LHCN-M2 (cell line): Measurements from ENCODE around the gene ETS1. TPM values are rescaled to one million over a fixed set of nuclear protein-coding genes. Genes with fewer than 3 reads are reported as not detected.

Source experiments
- DNase-seq: peaks from one replicate; pipeline ENCODE4 v3.0.0-alpha.2; 2012; ENCODE audit warnings: low read depth
- total RNA-seq: library from RNA; depleted of rRNA; stranded (reverse); fragments of >200 nt; gene quantifications from 2 replicates; pipeline ENCODE4 v1.2.3, GENCODE V29; 2014

The ETS1 gene
- total RNA-seq, 1 experiment from 2014 or later = 38.2 TPM

DNA sequence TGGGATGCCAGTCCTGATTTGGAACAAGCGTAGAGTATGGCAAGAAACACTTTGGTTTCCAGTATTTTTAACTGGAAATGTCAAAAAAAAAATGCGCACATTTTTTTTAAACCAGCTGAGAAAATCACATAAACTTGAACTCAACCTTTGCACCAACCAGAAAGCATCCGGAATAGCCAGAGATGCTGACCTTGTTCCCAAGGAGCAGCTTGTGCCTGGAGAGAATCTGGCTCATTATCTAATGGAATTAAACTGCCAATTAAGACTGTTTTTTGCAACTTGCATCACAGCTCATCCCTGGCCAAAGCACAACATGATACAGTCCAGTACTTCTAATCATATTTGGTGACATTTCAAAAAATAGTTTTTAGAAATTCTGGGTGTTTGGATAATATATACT lies 8.4 kb upstream of the ETS1 start:
- no peak for DNase-seq

DNA sequence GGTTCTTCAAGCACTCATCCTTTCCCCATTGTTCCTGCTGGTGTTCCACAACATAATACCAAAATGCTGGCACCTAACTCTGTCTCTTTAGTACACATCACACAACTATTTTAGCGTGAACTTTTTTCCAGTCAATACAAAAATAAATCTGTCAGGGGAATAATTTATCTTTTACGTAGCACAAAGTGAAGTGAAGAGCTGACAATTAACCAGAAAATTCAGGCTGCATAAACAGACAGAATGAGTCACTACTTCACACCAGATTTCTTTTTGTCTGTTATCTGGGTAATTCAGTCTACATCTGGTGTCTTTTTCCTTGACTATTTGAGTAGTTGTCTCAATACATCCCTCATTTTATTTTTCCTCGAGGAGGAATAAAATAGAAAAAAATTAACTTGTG lies 7.9 kb upstream of the ETS1 start:
- no peak for DNase-seq

DNA sequence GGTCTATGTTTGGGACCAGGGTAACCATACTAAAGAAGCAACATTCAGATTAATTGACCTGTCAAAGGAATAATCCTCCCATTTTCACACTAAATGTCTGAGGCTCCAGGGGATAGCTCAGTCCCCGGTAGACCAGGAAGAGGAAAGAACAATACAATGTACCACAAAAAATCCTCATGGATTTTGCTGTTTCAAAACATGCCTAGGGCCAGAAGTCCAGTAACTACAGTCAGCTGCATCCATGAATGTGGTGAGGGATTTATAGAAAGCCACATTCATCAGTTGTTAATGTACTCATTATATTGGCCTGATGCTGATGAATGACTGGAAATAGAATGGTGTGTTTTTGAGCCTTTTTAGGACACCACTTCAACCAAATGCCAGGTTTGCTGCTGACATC lies 6.9 kb upstream of the ETS1 start:
- no peak for DNase-seq

DNA sequence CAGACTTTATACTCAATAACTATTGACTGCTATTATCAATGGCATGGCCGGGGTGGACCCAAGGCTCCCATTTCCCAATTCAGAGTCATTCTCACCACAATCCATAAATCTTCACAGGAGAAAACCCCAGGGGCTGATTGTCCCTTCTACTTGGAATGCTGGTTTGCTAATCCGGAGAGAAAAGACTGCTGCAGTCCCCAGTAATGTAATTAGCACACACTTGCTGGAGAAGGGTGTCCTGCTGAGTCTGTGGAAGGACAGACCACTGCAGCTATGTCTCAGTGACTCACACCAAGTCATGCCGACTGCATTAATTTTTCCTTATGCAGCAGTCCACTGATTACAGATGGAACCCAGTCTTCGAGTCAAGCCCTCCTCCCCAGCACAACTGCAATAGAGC lies 5.9 kb upstream of the ETS1 start:
- DNase-seq = no peak

DNA sequence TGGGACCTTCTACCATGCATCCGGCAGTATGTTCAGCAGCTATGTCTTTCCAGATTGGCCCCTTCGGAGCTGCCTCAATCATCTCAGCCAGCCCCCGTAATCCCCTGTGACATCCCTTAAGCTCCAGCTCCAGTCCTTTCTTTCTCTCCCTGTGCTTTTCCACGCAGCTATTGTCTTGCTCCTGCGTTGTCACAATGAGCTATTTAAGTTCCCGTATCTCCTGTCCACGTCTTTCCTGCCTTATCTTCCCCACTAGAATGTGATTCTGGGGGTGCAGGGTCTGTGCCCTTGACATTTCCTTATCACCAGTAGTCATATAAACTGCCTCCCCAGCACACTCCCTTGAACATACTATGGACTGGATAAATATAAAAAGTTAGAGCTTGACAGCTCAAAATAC lies 5.1 kb upstream of the ETS1 start:
- DNase-seq = no peak

DNA sequence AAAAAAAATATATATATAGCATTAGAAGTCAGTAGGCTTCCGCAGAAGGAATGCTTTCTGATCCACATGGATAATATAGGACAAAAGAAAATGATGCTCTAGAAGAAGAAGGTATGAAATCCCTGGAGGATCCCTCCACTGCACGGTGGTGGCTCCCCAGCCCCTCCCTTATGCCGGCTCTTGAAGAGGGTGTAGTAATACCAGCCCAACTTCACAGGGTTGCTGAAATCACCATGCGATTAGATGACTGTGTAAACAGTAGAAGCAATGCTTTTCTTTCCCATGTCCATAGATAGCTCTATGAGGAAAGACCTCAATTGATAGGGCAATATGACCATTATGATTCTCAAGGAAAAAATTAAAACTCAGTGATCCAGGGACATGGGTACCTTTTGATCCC lies 3.2 kb upstream of the ETS1 start:
- DNase-seq = no peak

DNA sequence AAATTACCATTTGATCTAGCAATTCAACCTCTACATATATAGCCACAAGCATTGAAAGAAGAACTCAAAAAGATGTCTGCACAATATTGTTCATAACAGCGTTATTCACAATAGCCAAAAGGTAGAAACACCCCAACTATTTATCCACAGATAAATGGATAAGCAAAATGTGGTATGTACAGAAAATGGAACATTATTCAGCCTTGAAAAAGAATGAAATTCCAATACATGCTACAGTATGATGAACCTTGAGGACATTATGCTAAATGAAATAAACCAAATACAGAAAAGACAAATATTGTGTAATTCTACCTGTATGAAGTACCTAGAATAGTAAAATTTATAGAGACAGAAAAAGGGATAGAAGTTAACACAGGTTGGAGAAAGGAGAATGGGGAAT lies 2.6 kb upstream of the ETS1 start:
- DNase-seq = no peak

DNA sequence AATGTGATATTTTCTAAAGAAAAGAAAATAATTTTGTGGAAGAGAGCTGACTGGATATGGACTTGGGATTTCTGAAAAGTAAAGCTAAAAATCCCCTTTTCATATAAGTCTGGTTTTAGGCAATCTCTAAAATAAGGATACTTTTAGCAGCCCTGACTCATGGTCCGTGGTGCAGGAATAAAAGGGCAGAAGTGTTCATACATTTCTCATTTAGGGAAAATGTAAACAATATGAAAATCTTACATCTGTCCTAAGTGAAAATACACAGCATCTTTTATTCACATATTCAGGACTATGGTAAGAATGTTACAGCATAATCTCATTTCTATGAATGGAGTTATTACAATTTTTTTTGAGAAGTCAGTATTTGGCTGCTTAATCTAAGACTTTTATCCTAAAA lies 735 bp upstream of the ETS1 start:
- DNase-seq = no peak

DNA sequence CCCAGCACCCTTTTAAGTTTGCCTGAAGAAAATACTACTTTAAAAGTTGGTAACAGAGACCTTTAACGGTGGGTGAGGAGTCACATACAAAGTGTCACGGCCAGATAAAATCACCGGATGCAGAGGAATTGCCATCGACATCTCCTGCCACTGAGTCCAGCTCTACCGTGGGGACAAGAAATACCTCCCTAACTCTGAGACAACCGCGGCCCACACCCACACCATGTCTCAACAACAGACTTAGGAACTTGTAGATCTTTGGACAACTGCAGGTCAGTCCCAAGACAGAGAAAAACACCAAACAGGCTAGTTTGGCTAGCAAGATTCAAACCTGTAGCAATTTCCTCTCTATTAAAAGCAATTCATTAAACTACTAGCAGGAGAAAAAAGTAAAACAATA lies 669 bp downstream of the ETS1 start:
- no peak for DNase-seq

DNA sequence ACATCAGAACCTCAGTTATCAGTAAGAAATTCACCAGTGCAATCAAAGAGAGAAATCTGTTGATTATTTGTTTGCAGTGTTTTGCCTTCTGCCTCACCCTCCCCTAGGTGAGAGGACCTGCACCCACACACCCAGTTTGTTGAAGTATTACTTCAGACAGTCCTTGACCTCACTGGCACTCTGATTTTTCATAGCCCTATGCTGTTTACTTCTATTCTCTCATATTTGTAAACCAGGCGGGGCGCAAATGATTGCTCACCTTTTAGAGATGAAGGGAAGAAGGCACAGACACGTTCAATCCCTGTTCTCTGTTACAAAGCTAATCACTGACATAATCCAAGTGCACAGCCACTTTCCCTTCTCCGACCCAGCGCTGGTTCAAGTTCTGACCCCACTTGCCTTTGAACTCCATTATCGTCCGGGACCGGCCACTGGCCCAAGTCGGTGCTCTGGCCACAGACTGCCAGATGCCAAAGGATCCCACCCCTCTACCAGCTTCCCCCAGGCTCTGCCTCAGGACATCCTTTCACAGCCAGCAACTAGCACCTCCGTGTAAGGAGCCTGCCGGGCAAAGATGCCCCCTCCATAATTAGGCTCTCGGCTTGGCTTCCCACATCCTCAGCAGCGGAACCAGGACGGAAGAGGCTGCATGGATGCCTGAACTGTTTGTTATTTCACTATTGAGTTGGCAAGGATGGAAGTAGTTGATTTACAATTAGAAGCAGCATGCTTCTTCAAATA lies 1.7 kb downstream of the ETS1 start:
- no peak for DNase-seq

DNA sequence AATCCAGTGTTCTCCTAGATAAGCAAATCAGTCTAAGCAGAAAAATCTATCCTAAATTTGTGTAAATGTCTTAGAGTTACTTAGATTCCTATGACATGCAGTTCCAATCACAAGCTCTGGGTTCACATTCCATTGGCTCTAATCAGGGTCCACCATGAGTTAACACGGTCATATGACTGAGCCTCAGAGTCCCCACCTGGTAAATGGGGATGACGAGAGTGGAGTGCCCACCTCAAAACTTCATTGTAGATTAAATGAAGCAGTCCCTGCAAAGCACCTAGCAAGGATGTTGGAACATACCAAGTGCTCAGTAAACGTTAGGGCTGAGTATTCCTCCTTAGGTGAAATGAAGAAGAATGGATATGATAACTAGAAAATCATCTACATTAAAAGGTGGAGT lies 3.1 kb downstream of the ETS1 start:
- DNase-seq = no peak

DNA sequence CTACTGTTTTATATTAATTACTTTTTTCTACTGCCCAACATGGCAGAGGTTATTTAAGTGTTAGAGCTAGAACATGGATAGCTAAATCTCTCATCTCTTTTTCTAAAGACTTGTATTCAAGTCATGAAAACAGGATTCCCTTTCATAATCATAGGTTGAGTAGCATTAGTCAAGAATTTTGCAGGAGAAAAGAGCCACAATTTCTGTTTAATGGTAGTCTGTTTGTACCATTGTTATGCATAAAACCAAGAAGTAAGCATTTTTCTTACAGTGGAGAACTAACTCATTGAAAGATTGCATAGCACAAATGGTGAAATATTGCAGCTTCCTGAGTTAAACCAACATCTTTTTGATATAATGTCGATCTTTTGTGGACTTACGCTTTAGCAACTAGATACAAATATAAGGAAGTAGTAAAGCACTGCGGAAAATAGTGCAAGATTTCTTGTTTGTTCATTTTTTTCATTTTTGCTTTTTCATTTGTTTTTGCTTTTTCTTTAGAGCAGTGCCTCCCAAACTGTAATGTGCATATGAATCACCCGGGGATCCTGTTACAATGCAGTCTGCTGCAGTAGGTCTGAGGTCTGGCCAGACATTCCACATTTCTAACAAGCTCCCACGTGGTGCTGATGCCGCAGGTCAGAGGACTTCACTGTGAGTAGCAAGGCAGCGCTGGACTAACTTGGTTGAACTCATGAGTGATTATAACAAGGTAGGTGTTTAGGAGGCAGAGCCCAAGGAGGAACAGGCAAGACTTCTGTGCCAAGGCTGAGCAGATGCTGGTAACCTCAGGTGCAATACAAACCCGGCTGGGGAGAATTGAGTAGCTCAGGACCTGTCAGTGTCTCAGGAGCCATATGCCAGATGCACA lies 4.6 kb downstream of the ETS1 start:
- peak; percentile 84 for DNase-seq

DNA sequence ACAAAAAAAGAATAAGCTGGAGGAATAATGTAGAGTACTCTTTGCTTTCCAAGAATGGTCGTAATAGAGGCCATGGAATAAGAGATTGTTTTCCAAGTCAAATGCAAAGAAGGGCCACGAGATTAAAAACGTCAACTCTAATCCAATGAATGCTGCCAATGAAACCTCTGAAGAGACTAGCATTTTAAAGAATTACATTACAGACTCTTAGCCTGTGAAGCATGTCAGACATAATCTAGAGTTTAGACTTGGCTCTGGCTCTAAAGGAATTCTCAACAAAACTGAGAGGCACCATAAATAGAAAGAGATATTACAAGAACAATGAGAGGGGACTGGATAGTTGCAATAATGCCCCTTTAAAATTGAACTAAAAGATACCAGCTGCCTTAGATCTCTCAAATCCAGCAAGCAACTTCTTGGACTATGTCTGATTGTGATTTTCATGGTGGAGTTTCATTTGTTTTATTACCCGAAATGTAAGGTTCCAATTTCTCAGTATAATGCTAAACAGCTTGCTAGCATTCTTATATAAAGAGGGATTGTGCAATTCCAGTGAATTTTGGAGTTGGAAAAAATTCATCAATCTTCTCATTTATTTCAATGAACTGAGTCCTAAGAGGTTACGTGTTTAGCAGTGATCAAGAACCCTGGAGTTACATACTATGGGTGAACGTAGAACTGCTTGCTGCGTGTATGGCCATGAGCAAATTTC lies 5.6 kb downstream of the ETS1 start:
- DNase-seq = no peak

DNA sequence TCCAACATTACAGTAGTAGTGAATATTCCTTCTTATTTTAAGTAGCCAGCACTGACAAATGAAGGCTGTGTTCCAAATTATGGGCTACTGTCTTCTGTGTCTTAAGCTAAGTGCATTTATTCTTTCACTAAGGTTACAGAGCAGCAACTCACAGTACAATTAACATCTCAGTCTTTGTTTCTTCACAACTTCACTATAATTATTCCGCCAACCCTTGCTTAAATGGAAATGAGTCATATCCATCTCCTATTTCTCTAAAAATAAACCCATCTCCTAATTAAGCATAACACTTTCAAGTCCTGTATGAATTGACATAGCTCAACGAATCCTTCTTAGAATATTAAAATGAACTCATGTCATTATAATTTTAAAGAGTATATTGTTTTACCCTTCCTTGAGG lies 6.7 kb downstream of the ETS1 start:
- no peak for DNase-seq

DNA sequence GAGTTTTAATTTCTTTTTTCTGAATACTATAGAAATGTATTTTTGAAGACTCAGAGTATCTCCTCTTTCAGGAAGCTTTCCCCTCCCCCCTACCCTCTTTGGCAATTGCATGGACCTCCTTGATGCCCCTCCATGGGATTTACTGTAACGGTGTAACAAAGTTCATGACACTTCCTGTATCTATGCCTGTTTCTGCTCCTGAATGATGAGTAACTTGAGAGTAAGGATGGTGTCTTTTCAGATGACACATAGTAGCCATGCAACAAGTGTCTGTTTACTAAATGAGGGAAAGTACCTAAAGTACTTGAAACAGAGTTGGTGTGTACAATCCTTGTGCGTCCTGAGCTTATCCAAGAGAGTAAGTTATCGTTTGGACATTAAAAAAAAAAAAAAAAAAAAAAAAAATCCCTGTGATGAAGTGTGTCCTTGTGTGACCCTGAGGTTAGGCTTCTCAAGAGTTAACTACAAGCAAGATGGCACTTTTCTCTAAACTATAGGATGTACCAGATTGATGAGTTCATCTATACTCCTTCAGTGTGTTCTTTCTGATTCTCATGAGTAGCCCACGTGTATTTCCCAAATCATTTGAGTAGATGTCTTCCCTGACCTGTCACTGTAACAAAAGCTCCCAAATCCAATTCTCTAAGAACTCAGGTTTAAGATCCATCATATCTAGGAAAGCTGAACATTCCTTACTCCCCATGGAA lies 7.4 kb downstream of the ETS1 start:
- no peak for DNase-seq

DNA sequence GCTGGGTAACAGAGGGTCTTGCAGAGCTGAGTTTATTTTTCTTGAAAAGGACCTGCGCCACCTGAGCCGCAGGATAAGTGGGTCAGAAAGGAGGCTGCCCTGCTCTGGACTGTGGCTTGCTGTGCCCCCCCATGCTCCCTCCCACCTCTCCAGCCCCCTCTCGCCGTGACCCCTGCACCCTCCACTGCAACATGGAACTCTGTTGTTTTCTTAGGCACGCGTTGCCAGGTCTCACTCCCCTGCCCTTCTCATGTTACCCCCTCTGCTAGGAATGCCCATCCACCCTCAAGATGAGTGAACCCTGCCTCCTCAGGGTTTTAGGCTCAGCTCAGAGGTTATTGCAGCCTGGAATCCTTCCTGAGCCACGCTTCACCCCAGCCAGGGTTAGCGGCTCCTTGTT lies 10.8 kb downstream of the ETS1 start:
- DNase-seq = no peak

DNA sequence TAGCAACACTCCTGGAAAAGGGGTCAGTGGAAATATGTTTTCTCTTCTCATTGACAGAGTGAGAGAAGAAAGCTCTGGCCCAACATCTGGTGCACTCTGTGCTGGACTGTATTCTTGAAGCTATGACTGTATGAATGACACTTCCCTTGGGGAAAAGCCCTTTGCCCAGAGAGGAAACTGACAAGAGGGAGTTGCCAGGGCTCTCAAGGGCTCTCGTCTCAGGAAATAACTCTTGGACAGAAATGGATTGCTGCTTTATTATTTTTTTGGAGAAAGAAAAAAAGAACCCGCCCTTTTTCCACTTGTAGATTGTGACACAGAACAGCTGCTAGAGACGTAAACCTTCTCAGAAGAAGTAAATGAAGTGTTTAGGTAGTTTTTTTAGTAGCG lies 11.4 kb downstream of the ETS1 start:
- no peak for DNase-seq

DNA sequence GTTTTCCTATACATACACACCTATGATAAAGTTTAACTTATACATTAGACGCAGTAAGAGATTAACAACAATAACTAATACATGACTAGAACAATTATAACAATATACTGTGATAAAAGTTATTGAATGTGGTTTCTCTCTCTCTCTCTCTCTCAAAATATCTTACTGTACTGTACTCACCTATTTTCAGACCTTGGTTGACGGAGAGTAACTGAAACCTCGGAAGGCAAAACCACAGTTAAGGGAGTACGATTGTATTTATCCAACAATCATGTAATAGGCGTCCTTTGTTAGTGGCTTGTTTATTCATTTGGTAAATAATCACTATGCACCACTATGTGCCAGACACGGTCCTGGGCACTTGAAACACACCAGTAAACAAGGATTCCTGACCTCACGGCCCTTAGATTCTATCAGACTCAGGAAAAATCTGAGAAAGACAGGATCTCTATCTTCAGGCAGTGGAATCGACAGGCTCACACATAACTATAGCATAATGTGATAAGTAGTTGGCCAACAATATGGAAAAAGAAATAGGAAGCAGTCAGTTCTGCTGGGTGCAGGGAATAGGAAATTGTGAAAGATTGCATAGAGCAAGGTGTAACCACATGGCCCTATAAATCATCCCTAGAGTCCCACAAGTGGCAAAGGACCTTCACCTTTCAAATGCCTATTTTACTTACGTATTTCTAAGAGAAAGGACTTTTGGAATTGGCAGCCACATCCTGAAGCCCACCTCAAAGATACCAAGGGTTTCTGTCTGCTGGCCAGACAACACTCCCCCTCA lies 12.0 kb downstream of the ETS1 start:
- no peak for DNase-seq

DNA sequence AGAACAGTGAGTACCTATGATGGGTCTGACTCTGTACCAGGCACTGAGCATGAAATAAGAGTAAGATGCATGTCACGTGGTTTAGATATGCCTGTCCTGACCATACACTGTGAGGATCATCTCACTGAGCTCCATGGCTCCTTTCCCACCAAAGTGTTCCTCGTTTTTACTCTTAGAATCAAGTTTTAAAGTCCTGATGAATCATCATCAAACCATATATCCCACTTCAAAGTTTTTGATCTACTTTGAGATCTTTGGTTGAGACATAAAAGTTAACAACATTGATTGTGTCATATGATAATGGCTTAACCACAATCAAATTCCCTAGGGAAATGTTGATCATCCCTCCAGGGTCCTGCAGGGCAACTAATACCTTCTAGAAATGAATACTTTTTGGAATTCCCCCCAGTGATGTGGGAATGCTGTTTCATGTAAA lies 12.8 kb downstream of the ETS1 start:
- no peak for DNase-seq

DNA sequence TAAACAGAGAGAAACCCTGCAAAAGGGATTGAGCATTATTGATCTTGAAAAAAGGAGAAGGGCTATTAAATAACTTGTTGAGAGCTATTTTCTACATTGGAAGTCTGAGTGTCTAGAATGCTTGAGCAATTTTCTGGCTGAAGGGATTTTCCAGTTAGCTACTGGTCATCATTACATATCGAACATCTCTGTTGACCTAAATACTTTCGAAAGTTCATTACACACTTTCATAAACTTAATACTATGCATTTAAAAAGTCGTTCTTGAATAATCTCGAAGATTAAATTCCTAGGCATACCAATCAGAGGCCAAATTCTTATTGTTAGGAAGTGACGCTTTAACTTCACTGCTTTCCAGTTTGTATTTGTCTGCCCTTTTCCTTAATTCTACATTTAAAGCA lies 13.7 kb downstream of the ETS1 start:
- no peak for DNase-seq

DNA sequence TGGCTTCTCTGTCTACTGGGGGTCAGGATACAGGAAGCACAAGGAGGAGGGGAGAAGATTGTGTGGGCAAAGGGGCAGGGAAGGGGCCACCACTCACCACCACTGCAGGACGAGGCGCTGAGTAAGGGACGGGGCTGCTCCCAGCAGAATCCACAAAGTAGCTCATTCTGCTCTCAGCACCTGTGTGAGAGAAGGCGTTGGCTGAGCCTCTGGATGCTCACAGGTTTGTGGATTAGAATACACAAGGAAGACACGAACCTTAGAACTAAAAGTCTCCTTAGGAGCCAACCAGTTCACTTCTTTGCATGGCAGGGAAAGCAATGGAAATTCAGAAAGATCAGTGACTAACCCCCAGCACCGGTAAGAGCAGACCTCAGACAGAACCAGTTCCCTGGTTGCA lies 14.4 kb downstream of the ETS1 start:
- no peak for DNase-seq
